ENCODE data around the gene GFOD2.

Gene GFOD2

GRCh38 chr16:67674851-67675578, 44.1 kb downstream of the GFOD2 start:
- H3K27ac ChIP-seq: no peak overlapping the region
- no peak for DNase-seq (ENCODE audit: low read depth, low spot score)

- H3K27ac ChIP-seq: peak overlapping the region; percentile 14
- no peak for DNase-seq (ENCODE audit: low read depth, low spot score)
Measured at GRCh38 chr16:67673712-67674580, 45.2 kb downstream of the GFOD2 start.

GRCh38 chr16:67672739-67673662, 46.1 kb downstream of the GFOD2 start:
- DNase-seq (ENCODE audit: low read depth, low spot score): no peak
- peak overlapping the region; percentile 14 for H3K27ac ChIP-seq

- H3K27ac ChIP-seq: no peak overlapping the region
- DNase-seq (ENCODE audit: low read depth, low spot score): no peak
Measured at GRCh38 chr16:67672306-67672705, 46.8 kb downstream of the GFOD2 start.

- DNase-seq (ENCODE audit: low read depth, low spot score): no peak
Measured at GRCh38 chr16:67669499-67670101, 49.5 kb downstream of the GFOD2 start.

GRCh38 chr16:67668495-67669157, 50.5 kb downstream of the GFOD2 start:
- H3K27ac ChIP-seq: no peak overlapping the region
- no peak for DNase-seq (ENCODE audit: low read depth, low spot score)

More at GRCh38 chr16:67669499-67670101, 49.5 kb downstream of the GFOD2 start:
- H3K27ac ChIP-seq: no peak overlapping the region

- no peak for DNase-seq (ENCODE audit: low read depth, low spot score)
- H3K27ac ChIP-seq: no peak overlapping the region
Measured at GRCh38 chr16:67667817-67668494, 51.2 kb downstream of the GFOD2 start.

GRCh38 chr16:67667453-67667816, 51.7 kb downstream of the GFOD2 start:
- no peak overlapping the region for H3K27ac ChIP-seq
- DNase-seq (ENCODE audit: low read depth, low spot score): no peak

GRCh38 chr16:67666559-67667452, 52.3 kb downstream of the GFOD2 start, which contains the start of the genes C16orf86 and ENKD1:
TSS of gene C16orf86 (plus strand) at chr16:67666814. CDS start at chr16:67666971, 157 bp downstream.
TSS of gene ENKD1 (minus strand) at chr16:67666750. CDS start at chr16:67666442, 308 bp downstream.
- DNase-seq (ENCODE audit: low read depth, low spot score): no peak
- H3K27ac ChIP-seq: no peak within 1 kb of the TSS

GRCh38 chr16:67666032-67666551, 53.0 kb downstream of the GFOD2 start:
- no peak overlapping the region for H3K27ac ChIP-seq
- DNase-seq (ENCODE audit: low read depth, low spot score): no peak

GRCh38 chr16:67665598-67665997, 53.5 kb downstream of the GFOD2 start:
- no peak overlapping the region for H3K27ac ChIP-seq
- no peak for DNase-seq (ENCODE audit: low read depth, low spot score)

GRCh38 chr16:67664871-67665270, 54.2 kb downstream of the GFOD2 start:
- H3K27ac ChIP-seq: no peak overlapping the region
- no peak for DNase-seq (ENCODE audit: low read depth, low spot score)

GRCh38 chr16:67664258-67664657, 54.9 kb downstream of the GFOD2 start:
- H3K27ac ChIP-seq: no peak overlapping the region
- no peak for DNase-seq (ENCODE audit: low read depth, low spot score)

- no peak overlapping the region for H3K27ac ChIP-seq
- DNase-seq (ENCODE audit: low read depth, low spot score): no peak
Measured at GRCh38 chr16:67663877-67664222, 55.3 kb downstream of the GFOD2 start.

GRCh38 chr16:67663151-67663876, 55.8 kb downstream of the GFOD2 start:
- no peak overlapping the region for H3K27ac ChIP-seq
- DNase-seq (ENCODE audit: low read depth, low spot score): no peak

GRCh38 chr16:67662653-67663010, 56.5 kb downstream of the GFOD2 start:
- no peak overlapping the region for H3K27ac ChIP-seq
- DNase-seq (ENCODE audit: low read depth, low spot score): no peak

Measured in epithelial cell of prostate (primary cell).